Adipocyte (in vitro differentiated cells): ENCODE measurements around the gene IFNG.
"Not testable (repeated sequence)": the region's sequence is repeated elsewhere in the genome, so short reads cannot be mapped to it uniquely, and the experiment has no call there.

ENCODE experiments used
- DNase-seq: peaks from one replicate; pipeline ENCODE4 v3.0.0-alpha.2; 2015; ENCODE audit warnings: low read depth
- H3K27me3 ChIP-seq: replicated peaks from 2 replicates; pipeline ENCODE4 v1.7.0; 2013; ENCODE audit warnings: mild to moderate bottlenecking, low read length, moderate library complexity; ENCODE audit not compliant: control insufficient read depth, insufficient read depth
- H3K36me3 ChIP-seq: 2 replicates; pipeline ENCODE4 v1.7.0; 2013; ENCODE audit warnings: low read length, mild to moderate bottlenecking, moderate library complexity; ENCODE audit not compliant: control insufficient read depth, insufficient read depth, severe bottlenecking
- H3K4me1 ChIP-seq: 2 replicates; pipeline ENCODE4 v1.7.0; 2013; ENCODE audit warnings: mild to moderate bottlenecking, low read length, moderate library complexity; ENCODE audit not compliant: control insufficient read depth, insufficient read depth
- H3K4me3 ChIP-seq: 2 replicates; pipeline ENCODE4 v1.7.0; 2013; ENCODE audit warnings: mild to moderate bottlenecking, low read length, moderate library complexity
- H3K9ac ChIP-seq: 2 replicates; pipeline ENCODE4 v1.7.0; 2013; ENCODE audit warnings: mild to moderate bottlenecking, low read length, moderate library complexity
- H3K9me3 ChIP-seq: 2 replicates; pipeline ENCODE4 v1.7.0; 2013; ENCODE audit warnings: mild to moderate bottlenecking, low read length, moderate library complexity; ENCODE audit not compliant: control insufficient read depth

IFNG gene

GRCh38 chr12:68180792-68181744, 21.5 kb upstream of the IFNG start:
- H3K9ac ChIP-seq: no peak overlapping the region
- no peak overlapping the region for H3K4me3 ChIP-seq
- H3K27me3 ChIP-seq: peaks cover 23% of the 10 kb centered on the region
- no peaks in the 10 kb centered on the region for H3K36me3 ChIP-seq
- DNase-seq: no peak
- no peaks in the 10 kb centered on the region for H3K4me1 ChIP-seq
- H3K9me3 ChIP-seq: no peaks in the 10 kb centered on the region

DNA sequence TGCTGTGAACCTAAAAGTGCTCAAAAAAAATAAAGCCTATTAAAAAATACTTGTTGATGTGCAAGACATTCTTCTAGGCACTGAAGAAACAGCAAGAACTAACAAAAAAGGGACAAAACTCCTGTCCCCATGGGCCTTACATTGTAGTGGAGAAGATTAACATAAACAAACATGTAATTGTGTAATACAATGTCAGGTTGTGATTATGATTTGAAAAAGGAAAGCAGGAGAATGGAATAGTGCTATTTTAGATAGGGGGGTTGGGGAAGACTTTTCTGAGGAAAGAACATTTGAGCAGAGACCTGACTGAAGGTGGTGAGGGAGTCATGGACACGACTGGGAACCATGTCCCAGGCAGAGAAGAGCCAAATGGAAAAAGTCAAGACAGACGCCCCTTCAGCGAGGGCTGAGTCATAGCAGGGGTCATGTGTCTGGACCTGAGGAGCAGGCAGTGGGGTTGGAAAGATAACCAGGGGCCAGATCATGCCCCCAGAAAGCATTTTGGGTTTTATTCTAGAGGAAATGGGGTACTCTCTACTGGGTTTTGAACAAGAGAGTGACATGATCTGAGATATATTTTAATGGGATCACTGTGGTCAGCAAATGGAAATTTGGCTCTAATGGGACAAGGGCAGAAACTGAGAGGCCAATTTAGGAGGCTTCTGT, 19.4 kb upstream of the IFNG start:
- no peaks in the 10 kb centered on the region for H3K36me3 ChIP-seq

GRCh38 chr12:68178184-68178583, 18.6 kb upstream of the IFNG start:
- DNase-seq: no peak
- no peaks in the 10 kb centered on the region for H3K9me3 ChIP-seq

More for the DNA sequence above, 19.4 kb upstream of the IFNG start:
- H3K4me1 ChIP-seq: no peaks in the 10 kb centered on the region
- no peaks in the 10 kb centered on the region for H3K9me3 ChIP-seq
- H3K27me3 ChIP-seq: peaks cover 8% of the 10 kb centered on the region
- no peak overlapping the region for H3K9ac ChIP-seq
- H3K4me3 ChIP-seq: no peak overlapping the region
- DNase-seq: no peak

DNA sequence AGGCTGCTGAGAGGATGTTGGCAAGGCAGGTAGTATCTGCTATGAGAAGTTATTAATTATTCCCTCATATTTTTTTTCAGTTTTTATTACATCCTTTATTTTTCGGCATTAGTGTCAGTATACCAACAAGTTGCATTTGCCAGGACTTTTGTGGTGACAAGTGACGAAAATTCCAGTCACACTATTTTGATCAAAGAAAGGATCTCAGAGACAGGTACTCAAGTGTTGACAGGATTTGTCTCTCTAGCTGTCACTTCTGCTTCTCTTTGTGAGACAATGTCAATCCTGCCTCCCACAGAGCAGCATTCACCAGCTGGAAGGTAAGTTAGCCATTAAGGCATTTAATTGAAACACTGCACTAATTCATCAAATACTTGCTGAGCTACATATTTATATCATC, 18.0 kb upstream of the IFNG start:
- H3K4me3 ChIP-seq: no peak overlapping the region
- no peaks in the 10 kb centered on the region for H3K36me3 ChIP-seq
- peaks cover 4% of the 10 kb centered on the region for H3K27me3 ChIP-seq
- no peaks in the 10 kb centered on the region for H3K4me1 ChIP-seq
- no peak for DNase-seq
- H3K9me3 ChIP-seq: no peaks in the 10 kb centered on the region
- no peak overlapping the region for H3K9ac ChIP-seq

More at GRCh38 chr12:68178184-68178583, 18.6 kb upstream of the IFNG start:
- no peak overlapping the region for H3K9ac ChIP-seq
- peaks cover 4% of the 10 kb centered on the region for H3K27me3 ChIP-seq
- no peaks in the 10 kb centered on the region for H3K4me1 ChIP-seq
- H3K4me3 ChIP-seq: no peak overlapping the region
- H3K36me3 ChIP-seq: no peaks in the 10 kb centered on the region

DNA sequence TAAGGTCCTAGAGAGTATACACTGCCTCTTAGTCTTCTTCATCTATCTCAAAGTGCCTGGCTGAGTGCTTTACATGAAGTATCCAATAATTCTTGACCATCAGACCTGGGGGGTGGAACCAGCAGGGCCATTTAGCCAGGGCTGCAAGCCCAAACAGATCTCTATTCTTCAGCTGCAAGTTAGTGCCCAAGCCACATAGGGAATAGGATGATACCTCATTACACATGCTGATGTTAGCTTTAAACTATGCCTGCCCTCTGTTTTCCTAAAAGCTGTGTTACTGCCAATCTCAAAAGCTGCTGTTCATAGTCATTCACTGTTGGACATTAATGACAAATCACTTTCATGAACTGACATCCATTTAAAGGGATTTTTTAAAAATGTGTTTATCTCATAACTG, 16.7 kb upstream of the IFNG start:
- Histone ChIP-seq H3K4me1 (no peaks in the 10 kb centered on the region), H3K36me3 (no peaks in the 10 kb centered on the region), H3K9ac (no peak overlapping the region), H3K9me3 (no peaks in the 10 kb centered on the region), H3K27me3 (peaks cover 4% of the 10 kb centered on the region), H3K4me3 (no peak overlapping the region)
- DNase-seq: no peak

- Histone ChIP-seq H3K9me3 (no peaks in the 10 kb centered on the region), H3K4me3 (no peak overlapping the region), H3K9ac (no peak overlapping the region), H3K27me3 (peaks cover 4% of the 10 kb centered on the region), H3K4me1 (no peaks in the 10 kb centered on the region), H3K36me3 (no peaks in the 10 kb centered on the region)
- no peak for DNase-seq
Observed at GRCh38 chr12:68175557-68176061, 16.1 kb upstream of the IFNG start.

- not testable (repeated sequence) for DNase-seq, H3K4me1 ChIP-seq, H3K36me3 ChIP-seq, H3K4me3 ChIP-seq, H3K27me3 ChIP-seq, H3K9me3 ChIP-seq, H3K9ac ChIP-seq
Observed at GRCh38 chr12:68174761-68175160, 15.2 kb upstream of the IFNG start.

DNA sequence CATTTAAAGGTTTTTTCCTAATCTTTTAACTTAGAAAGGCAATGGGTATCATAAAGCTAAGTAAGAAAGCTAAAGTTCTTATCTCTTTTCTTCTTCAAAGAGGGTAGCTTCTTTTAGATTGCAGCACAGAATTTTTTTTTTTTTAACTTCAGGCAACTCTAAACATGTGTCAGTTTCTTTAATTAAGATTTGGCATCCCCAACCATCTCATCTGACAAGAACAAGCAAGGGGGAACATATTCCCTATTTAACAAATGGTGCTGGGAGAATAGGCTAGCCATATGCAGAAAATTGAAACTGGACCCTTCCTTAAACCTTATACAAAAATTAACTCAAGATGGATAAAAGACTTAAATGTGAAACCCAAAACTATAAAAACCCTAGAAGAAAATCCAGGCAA, 14.3 kb upstream of the IFNG start:
- no peak for DNase-seq
- Histone ChIP-seq H3K9me3 (no peaks in the 10 kb centered on the region), H3K4me3 (no peak overlapping the region), H3K36me3 (no peaks in the 10 kb centered on the region), H3K27me3 (peaks cover 4% of the 10 kb centered on the region), H3K4me1 (no peaks in the 10 kb centered on the region), H3K9ac (no peak overlapping the region)

GRCh38 chr12:68170726-68171125, 11.2 kb upstream of the IFNG start:
- Histone ChIP-seq H3K9me3 (no peaks in the 10 kb centered on the region), H3K9ac (no peak overlapping the region), H3K4me3 (no peak overlapping the region), H3K36me3 (no peaks in the 10 kb centered on the region), H3K4me1 (no peaks in the 10 kb centered on the region), H3K27me3 (peaks cover 4% of the 10 kb centered on the region)
- DNase-seq: no peak

DNA sequence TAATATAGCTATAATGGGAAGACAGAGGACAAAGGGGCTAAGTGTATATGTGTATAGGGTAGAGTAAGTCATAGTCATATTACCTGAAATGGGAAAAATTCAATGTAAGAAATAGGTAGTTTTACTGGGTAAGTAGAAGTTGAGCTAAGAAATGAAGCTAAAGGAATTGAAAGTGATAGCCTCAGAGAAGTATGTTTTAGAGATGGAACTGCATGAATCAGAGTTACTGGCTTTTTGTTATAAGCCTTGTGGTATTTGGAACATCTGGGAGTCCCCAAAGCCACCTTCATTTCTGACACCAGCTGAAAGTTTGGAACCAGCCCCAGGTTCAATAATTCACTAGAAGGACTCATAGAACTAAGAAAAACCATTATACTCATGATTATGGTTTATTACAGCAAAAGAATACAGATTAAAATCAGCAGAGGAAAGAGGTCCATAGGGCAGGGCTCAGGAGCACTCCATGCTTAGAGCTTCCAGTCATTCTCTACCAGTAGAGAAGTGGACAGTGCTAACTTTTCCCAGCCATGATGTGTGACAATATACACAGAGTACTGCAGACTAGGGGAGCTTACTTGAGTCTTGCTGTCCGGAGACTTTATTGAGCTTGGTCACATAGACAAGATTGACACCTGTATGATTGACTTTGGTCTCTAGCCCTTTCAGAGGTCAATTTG, 9.8 kb upstream of the IFNG start:
- Histone ChIP-seq H3K9me3 (no peaks in the 10 kb centered on the region), H3K4me1 (no peaks in the 10 kb centered on the region), H3K36me3 (no peaks in the 10 kb centered on the region), H3K9ac (no peak overlapping the region), H3K4me3 (no peak overlapping the region), H3K27me3 (no peaks in the 10 kb centered on the region)
- DNase-seq: no peak

DNA sequence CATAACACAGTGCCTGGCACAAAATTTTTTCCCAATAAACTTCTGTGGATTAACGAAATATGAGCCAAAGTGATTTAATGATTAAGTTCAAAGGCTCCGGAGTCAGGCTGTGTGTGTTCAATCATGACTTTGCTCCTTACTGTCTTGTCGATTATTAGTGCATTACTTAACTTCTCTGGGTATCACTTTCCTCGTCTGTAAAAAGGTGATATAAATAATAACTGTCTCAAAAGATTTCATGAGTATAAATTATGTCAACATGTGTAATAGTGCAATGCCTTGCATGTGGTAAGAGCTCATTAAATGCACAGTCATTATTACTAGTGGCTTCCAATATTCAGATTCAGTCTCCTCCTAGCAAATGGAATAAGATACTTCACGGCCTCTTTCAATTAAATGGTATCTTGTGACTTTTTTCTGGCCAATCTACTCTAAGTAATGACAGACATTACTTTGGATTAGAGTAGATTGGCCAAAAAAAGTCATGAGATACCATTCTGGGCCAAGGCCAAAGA, 6.8 kb upstream of the IFNG start:
- Histone ChIP-seq H3K9me3 (no peaks in the 10 kb centered on the region), H3K27me3 (peaks cover 9% of the 10 kb centered on the region), H3K36me3 (no peaks in the 10 kb centered on the region), H3K4me1 (no peaks in the 10 kb centered on the region), H3K4me3 (no peak overlapping the region), H3K9ac (no peak overlapping the region)
- no peak for DNase-seq
